GM19452 (cell line): Measurements from ENCODE around the gene DCST2.
"Not testable (repeated sequence)": the region's sequence is repeated elsewhere in the genome, so short reads cannot be mapped to it uniquely, and the experiment has no call there.

ENCODE experiments used
- ATAC-seq: cut with Tn5 transposase; IDR thresholded peaks from one replicate; pipeline ENCODE4 v1.9.1; 2021; ENCODE audit not compliant: unreplicated experiment

Gene DCST2

GRCh38 chr1:155000411-155000725 is 33.2 kb downstream of the DCST2 start:
- no peak for ATAC-seq

GRCh38 chr1:154999571-155000410 is 33.8 kb downstream of the DCST2 start:
- ATAC-seq: no peak

GRCh38 chr1:154998818-154999570 is 34.6 kb downstream of the DCST2 start:
- no peak for ATAC-seq

GRCh38 chr1:154998201-154998780 is 35.3 kb downstream of the DCST2 start:
- ATAC-seq: no peak

- no peak for ATAC-seq
Measured at GRCh38 chr1:154996966-154997701, 36.4 kb downstream of the DCST2 start.

GRCh38 chr1:154995301-154995983 is 38.1 kb downstream of the DCST2 start:
- not testable (repeated sequence) for ATAC-seq

GRCh38 chr1:154994591-154994990 is 39.0 kb downstream of the DCST2 start:
- ATAC-seq: no peak

- no peak for ATAC-seq
Measured at GRCh38 chr1:154994269-154994587, 39.4 kb downstream of the DCST2 start.

GRCh38 chr1:154993572-154994268 is 39.9 kb downstream of the DCST2 start, which contains the start of gene LENEP:
TSS of gene LENEP (plus strand) at chr1:154993586. CDS start at chr1:154993608, 22 bp downstream.
- no peak for ATAC-seq

- no peak for ATAC-seq
Measured at GRCh38 chr1:154992721-154993571, 40.6 kb downstream of the DCST2 start.

GRCh38 chr1:154990276-154990675 is 43.3 kb downstream of the DCST2 start:
- ATAC-seq: no peak

- no peak for ATAC-seq
Measured at GRCh38 chr1:154989195-154989860, 44.3 kb downstream of the DCST2 start.

- no peak for ATAC-seq
Measured at GRCh38 chr1:154988058-154988954, 45.3 kb downstream of the DCST2 start.

GRCh38 chr1:154987326-154987725 is 46.3 kb downstream of the DCST2 start:
- ATAC-seq: no peak

GRCh38 chr1:154986736-154987135 is 46.8 kb downstream of the DCST2 start:
- not testable (repeated sequence) for ATAC-seq

GRCh38 chr1:154983776-154984466 is 49.7 kb downstream of the DCST2 start:
- ATAC-seq: no peak
